COLO668 (cell line): ENCODE data around the gene ZNF521.

Source experiments
- DNase-seq: peaks from one replicate; lab custom pipeline; 2025; ENCODE audit not compliant: unreplicated experiment; lab: John Stamatoyannopoulos, UW

The ZNF521 gene

GRCh38 chr18:25133879-25134278, 218.1 kb downstream of the ZNF521 start:
- no peak for DNase-seq

GRCh38 chr18:25132786-25133496, 219.0 kb downstream of the ZNF521 start:
- no peak for DNase-seq

DNA sequence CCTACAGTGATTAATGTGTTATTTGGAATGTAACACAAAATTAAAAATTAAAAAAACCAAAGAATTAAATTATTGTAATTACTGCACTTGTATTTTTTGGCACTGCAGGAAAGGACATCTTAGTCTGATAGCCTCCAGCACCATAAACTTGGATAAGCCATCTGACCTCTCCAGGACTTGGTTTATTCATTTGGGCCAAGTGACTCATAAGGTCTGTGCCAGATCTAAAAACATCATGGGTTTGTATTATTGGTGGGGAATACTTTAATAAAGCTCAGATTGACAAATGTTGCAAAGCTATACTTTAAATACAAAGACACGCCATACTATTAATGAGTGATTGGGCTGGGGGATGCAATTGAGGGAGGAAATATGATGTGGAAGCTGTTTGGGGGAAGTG, 225.2 kb downstream of the ZNF521 start:
- no peak for DNase-seq

DNA sequence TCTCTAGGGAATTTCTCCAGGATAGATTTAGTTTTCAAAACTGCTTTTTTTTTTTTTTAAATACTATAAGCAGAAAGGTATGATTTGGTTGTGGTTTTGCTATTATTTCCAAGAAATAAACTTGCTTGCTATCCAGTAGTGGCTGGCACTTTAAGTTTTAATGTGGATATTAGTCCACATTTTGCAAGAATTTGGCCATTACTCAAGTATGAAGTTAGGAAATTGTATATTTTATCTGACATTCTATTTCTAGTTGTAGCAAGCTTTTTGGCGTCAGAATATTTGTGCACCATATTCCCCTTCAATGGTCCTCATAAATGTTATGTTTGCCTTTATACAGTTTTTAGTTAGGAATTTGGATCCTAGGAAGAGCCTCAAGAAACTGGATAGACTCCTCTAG, 226.3 kb downstream of the ZNF521 start:
- DNase-seq = no peak

GRCh38 chr18:25123438-25124232, 228.3 kb downstream of the ZNF521 start:
- DNase-seq = no peak

GRCh38 chr18:25121442-25121841, 230.5 kb downstream of the ZNF521 start:
- no peak for DNase-seq

GRCh38 chr18:25113566-25113965, 238.4 kb downstream of the ZNF521 start:
- no peak for DNase-seq

GRCh38 chr18:25112821-25113434, 239.0 kb downstream of the ZNF521 start:
- DNase-seq = no peak

DNA sequence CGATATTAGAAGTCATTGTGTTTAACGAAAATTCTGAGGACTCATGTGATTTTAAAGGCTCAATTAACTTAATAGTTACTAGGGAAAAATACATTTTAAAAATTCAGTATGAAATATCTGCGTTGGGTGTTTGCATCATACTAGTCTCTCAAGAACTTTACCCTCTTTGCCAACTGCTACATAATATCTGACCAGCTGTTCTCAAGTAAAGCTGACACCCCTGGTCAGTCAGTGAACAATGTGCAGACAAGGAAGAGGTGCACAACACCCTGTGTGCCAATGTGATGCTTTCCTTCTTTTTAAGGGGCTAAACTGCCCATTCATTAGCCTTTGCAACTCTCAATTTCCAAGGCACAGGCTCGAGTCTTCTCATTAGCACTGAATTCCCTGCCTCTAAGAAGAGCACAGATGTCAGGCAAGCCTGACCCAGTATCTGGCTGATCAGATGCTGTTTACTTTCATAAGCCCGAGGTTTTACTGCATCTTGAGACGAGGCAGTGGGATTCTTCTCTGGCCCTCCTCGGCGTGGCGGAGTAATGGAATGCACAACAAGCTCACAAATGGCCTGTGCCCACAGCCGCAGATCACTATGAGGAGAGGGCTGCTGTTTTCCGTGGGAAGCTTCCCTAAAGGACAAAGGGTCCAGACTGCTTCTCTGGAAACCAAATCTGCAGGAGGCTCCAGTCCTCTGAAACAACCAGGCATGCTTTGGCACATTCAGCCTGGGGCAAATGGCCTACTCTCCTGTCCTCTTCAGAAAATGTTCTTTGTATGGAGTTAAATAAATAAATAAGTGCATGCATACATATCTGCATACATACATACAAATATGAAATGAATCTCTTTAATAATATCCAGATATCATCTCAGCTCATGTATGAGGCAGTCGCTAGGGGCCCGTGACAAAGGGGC, 240.3 kb downstream of the ZNF521 start:
- no peak for DNase-seq

DNA sequence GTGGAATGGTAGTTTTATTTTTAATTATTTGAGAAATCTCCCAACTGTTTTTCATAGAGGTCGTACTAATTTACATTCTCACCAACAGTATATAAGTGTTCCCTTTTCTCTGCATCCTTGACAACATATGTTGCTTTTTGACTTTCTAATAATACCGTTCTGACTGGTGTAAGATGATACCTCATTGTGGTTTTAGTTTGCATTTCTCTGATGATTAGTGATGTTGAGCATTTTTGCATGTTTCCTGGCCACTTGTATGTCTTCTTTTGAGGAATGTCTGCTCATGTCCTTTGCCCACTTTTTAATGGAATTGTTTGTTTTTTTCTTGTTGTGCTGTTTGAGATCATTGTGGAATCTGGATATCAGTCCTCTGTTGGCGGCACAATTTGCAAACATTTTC, 242.5 kb downstream of the ZNF521 start:
- no peak for DNase-seq

- no peak for DNase-seq
These were observed 248.4 kb downstream of the ZNF521 start for GRCh38 chr18:25103468-25104155.

GRCh38 chr18:25102662-25103061, 249.3 kb downstream of the ZNF521 start:
- no peak for DNase-seq

DNA sequence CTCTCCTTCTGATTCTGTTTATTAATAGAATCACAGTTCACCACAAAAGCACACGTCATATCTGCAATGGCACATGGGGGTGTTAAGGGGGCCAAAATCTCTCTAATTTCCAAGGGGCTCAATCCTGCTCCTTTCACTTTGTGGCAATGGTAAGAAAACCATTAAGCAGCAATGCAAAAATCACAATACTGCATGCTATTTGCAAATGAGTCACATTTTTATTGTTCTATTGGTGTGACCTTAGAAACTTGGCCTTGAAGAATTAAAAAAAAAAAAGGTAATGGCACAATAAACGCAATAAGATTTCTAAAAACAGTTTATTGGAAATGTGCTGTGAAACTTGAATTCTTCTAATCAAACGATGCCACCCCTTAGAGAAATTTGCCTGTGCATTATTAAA, 251.5 kb downstream of the ZNF521 start:
- no peak for DNase-seq

DNA sequence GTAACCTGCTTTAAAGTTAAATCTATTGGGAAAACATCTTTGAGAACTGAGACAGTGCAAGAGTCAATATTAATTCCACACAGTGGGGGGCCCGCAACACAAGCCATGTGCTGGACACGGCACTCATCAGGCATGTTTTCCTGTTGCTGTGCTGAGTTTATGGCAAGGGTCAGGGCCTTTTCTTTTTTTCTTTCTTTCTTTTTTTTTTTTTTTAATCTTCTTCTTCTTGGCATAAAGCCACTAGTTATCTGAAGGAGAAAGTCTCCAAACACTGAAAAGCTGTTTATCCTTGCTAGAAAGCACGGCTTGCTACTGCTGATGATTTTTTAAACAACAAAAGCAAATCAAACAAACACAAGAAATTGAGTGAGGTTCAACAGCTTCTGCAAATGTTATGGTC, 252.1 kb downstream of the ZNF521 start:
- DNase-seq = no peak

GRCh38 chr18:25097569-25098056, 254.4 kb downstream of the ZNF521 start:
- no peak for DNase-seq

DNA sequence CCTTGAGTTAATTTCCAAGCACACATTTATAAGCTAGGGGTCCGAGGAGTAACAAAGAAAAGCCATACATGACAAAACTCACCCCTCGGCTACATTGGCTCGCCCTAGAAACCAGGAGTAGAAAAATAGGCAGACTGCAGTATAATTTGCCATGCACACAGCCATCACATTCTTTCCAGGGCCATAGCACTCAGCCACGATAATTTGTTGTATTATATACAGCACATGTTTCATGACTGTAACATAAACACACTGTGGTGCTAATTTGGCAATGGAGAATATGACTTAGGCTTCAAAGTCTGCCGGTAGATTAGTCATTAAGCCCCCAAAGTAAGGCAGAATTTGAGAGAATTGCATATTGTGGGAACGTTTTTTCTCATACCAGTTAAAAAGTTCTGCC, 254.9 kb downstream of the ZNF521 start:
- DNase-seq = no peak

GRCh38 chr18:25093141-25093540, 258.8 kb downstream of the ZNF521 start:
- no peak for DNase-seq

GRCh38 chr18:25089470-25089869, 262.5 kb downstream of the ZNF521 start:
- no peak for DNase-seq

- DNase-seq = no peak
These were observed 265.1 kb downstream of the ZNF521 start for GRCh38 chr18:25086876-25087275.

DNA sequence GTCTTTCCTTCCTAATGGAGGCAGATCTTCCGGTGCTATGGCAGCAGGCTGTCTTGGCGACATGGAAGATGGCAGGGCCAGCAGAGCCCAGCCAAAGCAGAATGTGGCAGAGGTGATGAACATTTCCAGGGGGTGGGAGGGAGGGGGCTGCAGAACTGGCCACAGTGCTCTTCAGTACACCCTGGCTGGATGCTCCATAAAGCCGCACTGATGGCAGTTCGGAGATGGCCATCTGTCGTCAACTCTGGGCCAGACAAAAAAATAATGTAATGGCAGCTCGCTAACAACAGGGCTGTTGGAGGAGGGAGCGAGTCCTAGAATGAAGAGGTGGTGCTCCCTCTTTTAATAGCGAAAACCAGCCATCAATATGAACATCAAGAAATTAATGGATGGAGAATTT, 271.0 kb downstream of the ZNF521 start:
- DNase-seq = no peak
